ENCODE measurements around the gene FAM184A. TPM values are rescaled to one million over a fixed set of nuclear protein-coding genes. Genes with fewer than 3 reads are reported as not detected.

Gene FAM184A
- total RNA-seq, 2 donors from 2014 or later: 2.1 to 3.5 TPM

DNA sequence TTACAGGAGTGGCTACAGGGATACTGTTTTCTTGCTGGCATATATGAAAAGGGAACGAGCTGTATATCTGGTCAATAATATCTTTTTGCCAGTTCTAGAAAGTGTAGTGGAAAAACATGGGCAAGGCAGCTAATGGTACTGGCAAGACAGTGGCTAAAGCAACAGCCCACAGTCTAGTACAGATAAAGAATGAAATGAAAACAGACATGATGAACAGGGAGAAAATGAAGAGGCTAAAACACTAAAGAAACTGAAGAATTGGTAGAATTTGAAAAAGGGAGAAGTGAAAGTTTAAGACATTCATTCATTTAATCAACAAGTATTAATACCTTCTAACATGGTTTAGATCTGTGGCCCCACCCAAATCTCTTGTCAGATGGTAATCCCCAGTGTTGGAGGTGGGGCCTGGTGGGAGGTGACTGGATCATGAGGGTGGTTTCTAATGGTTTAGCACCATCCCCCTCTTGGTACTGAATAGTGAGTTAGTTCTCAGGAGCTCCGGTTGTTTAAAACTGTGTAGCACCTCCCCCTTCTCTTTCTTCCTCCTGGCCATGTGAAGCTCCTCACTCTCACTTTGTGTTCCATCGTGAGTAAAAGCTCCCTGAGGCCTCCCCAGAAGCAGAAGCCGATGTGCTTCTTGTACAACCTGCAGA, 18.1 kb downstream of the FAM184A start:
- Mint-ChIP-seq H3K4me1 (peaks cover 10% of the 10 kb centered on the region), H3K27ac (no peak overlapping the region), H3K27me3 (no peaks in the 10 kb centered on the region), H3K36me3 (ENCODE audit: low read depth) (peaks cover 2% of the 10 kb centered on the region), H3K4me3 (no peak overlapping the region)
- DNase-seq (no peak), ATAC-seq (no peak)
- H3K9me3 ChIP-seq (ENCODE audit: control insufficient read depth, low read length, poor library complexity, severe bottlenecking): no peaks in the 10 kb centered on the region

DNA sequence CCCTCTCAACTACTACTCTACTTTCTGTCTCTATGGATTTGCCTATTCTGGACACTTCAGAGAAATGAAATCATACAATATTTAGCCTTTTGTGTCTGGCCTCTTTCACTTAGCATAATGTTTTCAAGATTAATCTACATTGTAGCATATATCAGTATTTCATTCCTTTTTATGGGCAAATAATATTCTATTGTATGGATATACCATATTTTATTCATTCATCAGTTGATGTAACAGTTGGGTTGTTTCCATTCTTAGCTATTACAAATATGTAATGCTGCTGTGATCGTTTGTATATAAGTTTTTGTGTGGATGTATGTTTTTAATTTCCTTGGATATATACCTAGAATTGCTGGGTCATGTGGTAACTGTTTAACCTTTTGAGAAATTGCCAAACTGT, 23.4 kb downstream of the FAM184A start:
- peaks cover 2% of the 10 kb centered on the region for H3K36me3 Mint-ChIP-seq (ENCODE audit: low read depth)
- no peak overlapping the region for H3K27ac Mint-ChIP-seq
- no peak overlapping the region for H3K4me3 Mint-ChIP-seq
- no peaks in the 10 kb centered on the region for H3K27me3 Mint-ChIP-seq
- ATAC-seq: no peak
- peaks cover 15% of the 10 kb centered on the region for H3K4me1 Mint-ChIP-seq
- H3K9me3 ChIP-seq (ENCODE audit: control insufficient read depth, low read length, poor library complexity, severe bottlenecking): no peaks in the 10 kb centered on the region
- no peak for DNase-seq

DNA sequence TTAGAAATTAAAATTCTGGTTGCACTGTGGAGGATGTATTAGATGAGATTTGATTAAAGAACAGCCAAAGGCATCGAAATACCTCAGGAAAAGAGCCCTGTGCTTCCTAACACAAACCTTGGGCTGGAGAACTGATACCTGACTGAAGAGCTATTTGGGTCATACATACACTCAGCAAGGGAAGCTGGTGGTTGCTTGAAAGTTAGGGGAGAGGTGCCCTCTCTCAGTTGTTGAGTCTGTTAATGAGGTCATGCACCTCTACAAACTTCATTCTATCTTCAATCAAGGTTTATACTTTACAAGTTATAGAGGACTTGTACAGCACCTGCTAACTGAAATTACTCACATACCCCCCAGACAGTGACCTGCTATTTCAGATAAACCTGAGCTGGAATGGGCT, 25.5 kb downstream of the FAM184A start:
- no peaks in the 10 kb centered on the region for H3K27me3 Mint-ChIP-seq
- peak overlapping the region; percentile 7 for H3K4me3 Mint-ChIP-seq
- H3K27ac Mint-ChIP-seq: peak overlapping the region; percentile 34
- DNase-seq: no peak
- peaks cover 13% of the 10 kb centered on the region for H3K4me1 Mint-ChIP-seq
- no peaks in the 10 kb centered on the region for H3K9me3 ChIP-seq (ENCODE audit: control insufficient read depth, low read length, poor library complexity, severe bottlenecking)
- ATAC-seq: peak; percentile 75
- H3K36me3 Mint-ChIP-seq (ENCODE audit: low read depth): no peaks in the 10 kb centered on the region

DNA sequence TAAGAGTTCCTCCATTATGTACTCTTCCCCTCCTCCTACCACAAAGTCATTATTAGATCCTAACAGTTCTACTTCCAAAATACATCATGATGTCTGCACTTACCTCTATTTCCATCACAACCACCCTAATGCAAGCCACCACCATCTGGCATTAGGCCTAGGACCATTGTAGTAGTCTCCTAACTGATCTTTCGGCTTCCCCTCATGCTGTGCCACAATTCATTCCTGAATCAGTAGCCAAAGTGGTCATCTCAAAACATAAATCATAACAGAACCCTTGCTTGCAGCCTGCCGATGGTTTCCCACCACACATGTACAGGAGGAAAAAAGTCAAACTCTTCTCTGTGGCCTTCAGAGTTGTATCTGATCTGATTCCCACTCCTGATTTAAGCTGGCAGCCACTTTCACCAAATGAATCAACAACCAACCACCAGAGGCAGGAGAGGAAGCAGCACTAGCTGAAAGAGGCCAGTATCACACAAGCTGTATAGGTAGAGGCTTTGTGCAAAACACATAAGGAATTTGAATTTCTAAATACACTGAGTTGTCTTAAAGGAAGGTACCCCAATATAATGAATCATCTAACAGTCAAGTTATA, 26.1 kb downstream of the FAM184A start:
- Mint-ChIP-seq H3K27ac (no peak overlapping the region), H3K4me3 (peak overlapping the region; percentile 5), H3K4me1 (peaks cover 13% of the 10 kb centered on the region), H3K36me3 (ENCODE audit: low read depth) (no peaks in the 10 kb centered on the region), H3K27me3 (no peaks in the 10 kb centered on the region)
- peak; percentile 77 for ATAC-seq
- no peaks in the 10 kb centered on the region for H3K9me3 ChIP-seq (ENCODE audit: control insufficient read depth, low read length, poor library complexity, severe bottlenecking)
- DNase-seq: no peak

DNA sequence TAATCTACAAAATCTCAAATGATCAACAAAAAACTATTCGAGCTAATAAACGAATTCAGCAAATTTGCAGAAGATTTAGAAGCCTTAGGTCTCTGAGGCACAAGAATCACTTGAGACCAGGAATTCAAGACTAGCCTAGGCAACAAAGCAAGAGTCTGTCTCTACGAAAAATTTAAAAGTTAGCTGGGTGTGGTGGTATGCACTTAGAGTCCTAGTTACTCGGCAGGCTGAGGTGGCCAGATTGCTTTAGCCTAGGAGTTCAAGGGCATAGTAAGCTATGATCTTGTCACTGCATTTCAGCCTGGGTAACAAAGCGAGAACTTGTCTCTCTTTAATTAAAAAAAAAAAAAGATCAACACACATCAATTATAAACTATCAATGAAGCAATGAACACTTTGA, 34.2 kb downstream of the FAM184A start:
- no peaks in the 10 kb centered on the region for H3K27me3 Mint-ChIP-seq
- no peaks in the 10 kb centered on the region for H3K9me3 ChIP-seq (ENCODE audit: control insufficient read depth, low read length, poor library complexity, severe bottlenecking)
- no peak for ATAC-seq
- no peak overlapping the region for H3K27ac Mint-ChIP-seq
- H3K4me1 Mint-ChIP-seq: peaks cover 6% of the 10 kb centered on the region
- peaks cover 4% of the 10 kb centered on the region for H3K36me3 Mint-ChIP-seq (ENCODE audit: low read depth)
- DNase-seq: no peak
- H3K4me3 Mint-ChIP-seq: no peak overlapping the region

DNA sequence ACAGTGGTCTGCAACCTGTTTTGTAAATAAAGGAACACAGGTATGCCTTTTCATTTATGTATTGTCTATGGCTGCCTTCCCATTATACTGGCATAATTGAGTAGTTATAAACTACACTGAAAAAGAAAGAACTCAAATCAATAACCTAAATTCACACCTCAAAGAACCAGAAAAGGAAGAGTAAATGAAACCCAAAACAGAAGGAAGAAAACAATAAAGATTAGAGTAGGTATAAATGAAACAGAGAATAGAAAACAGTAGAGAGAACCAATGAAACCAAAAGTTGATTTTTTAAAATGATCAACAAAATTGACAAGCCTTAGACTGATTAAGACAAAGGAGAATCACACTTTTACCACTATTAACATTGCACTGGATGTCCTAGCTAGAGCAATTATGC, 34.7 kb downstream of the FAM184A start:
- H3K9me3 ChIP-seq (ENCODE audit: control insufficient read depth, low read length, poor library complexity, severe bottlenecking): no peaks in the 10 kb centered on the region
- Mint-ChIP-seq H3K4me1 (peaks cover 6% of the 10 kb centered on the region), H3K27ac (no peak overlapping the region), H3K4me3 (no peak overlapping the region), H3K36me3 (ENCODE audit: low read depth) (peaks cover 4% of the 10 kb centered on the region), H3K27me3 (no peaks in the 10 kb centered on the region)
- no peak for ATAC-seq
- no peak for DNase-seq

DNA sequence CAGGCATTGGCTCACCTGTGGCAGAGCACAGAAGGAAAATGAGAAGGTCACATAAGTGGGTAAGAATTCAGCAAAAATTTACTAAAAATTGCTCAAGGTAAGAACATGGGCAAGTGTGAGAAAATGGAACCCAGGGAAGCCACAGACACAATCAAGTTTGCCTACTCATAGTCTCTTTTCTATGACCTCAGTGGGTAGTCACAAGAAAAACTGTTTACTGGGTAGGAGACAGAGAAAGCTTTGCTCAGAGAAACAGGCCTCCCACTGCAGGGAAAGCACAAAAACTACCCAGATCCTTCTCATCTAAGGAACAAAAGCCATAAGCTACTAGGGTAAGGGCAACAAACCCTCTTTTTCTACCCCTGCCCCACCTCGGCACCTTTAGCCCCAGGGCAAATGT, 35.2 kb downstream of the FAM184A start:
- H3K27ac Mint-ChIP-seq: no peak overlapping the region
- peaks cover 6% of the 10 kb centered on the region for H3K4me1 Mint-ChIP-seq
- no peaks in the 10 kb centered on the region for H3K27me3 Mint-ChIP-seq
- no peak overlapping the region for H3K4me3 Mint-ChIP-seq
- peaks cover 4% of the 10 kb centered on the region for H3K36me3 Mint-ChIP-seq (ENCODE audit: low read depth)
- DNase-seq: no peak
- ATAC-seq: no peak
- H3K9me3 ChIP-seq (ENCODE audit: control insufficient read depth, low read length, poor library complexity, severe bottlenecking): no peaks in the 10 kb centered on the region

DNA sequence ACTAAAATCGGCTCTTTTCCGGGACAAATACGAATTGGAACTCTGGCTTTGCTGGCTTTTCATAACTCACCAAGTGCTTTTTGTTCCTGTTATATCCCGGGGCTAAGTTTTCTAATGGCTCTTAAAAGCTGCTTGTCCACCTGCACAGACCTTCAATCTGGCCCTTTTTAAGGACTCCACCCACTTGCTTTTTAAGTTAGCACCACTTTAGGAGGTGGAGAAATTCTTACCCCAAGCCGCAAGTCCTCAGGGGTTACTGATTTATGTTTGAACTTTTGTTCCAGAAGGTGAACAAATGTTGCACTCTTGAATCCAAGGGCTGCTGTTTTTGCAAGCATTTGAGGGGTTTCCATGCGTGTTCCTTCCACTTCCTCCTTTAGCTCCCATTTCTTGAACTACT, 37.8 kb downstream of the FAM184A start:
- Mint-ChIP-seq H3K27ac (no peak overlapping the region), H3K4me3 (no peak overlapping the region), H3K27me3 (no peaks in the 10 kb centered on the region), H3K36me3 (ENCODE audit: low read depth) (peaks cover 4% of the 10 kb centered on the region), H3K4me1 (peaks cover 6% of the 10 kb centered on the region)
- H3K9me3 ChIP-seq (ENCODE audit: control insufficient read depth, low read length, poor library complexity, severe bottlenecking): no peaks in the 10 kb centered on the region
- no peak for DNase-seq
- no peak for ATAC-seq

DNA sequence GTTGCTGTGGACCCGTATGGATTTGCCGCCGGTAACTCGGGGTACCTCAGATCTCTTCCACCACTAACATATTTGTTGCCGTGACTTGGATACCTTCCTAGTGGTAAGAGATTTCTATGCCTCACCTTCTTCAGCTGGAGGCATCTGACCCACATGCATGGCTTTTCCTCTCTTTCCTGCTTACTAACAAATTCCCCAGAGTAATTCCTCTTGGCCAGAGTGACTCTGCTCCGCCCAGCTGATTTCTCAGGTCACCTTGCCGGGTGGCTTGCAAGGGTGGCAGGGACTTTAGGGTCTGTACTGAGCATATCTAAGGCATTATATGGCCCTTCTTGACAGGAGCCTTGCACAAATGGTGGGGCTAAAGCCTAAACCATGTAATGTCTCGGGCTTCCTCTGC, 38.2 kb downstream of the FAM184A start:
- no peak overlapping the region for H3K27ac Mint-ChIP-seq
- H3K4me3 Mint-ChIP-seq: no peak overlapping the region
- ATAC-seq: no peak
- H3K9me3 ChIP-seq (ENCODE audit: control insufficient read depth, low read length, poor library complexity, severe bottlenecking): no peaks in the 10 kb centered on the region
- no peak for DNase-seq
- no peaks in the 10 kb centered on the region for H3K27me3 Mint-ChIP-seq
- H3K36me3 Mint-ChIP-seq (ENCODE audit: low read depth): peaks cover 4% of the 10 kb centered on the region
- H3K4me1 Mint-ChIP-seq: peaks cover 3% of the 10 kb centered on the region

DNA sequence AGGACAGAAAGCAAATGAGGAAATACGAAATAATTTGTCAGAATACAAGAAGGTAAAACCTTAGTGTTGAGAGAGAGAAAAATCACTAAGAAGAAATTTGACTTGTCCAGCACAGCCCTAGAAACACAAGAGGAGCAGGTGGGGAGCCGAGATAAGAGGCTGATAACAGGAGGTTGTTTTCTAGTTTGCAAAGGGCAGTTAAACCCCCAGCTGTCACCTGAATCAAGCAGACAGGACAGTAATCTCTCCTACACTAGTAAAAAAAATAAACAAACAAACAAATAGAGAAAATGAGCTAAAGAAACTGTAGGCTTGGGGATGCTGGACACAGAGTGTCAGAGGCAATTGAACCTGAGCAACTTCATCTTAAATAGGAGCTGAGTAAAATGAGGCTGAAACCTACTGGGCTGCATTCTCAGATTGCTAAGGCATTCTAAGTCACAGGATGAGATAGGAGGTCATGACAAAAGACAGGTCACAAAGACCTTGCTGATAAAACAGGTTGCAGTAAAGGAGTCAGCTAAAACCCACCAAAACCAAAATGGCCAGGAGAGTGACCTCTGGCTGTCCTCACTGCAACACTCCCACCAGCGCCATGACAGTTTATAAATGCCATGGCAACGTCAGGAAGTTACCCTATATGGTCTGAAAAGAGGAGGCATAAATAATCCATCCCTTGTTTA, 40.4 kb downstream of the FAM184A start:
- no peaks in the 10 kb centered on the region for H3K27me3 Mint-ChIP-seq
- no peak overlapping the region for H3K4me3 Mint-ChIP-seq
- DNase-seq (no peak), ATAC-seq (no peak)
- no peaks in the 10 kb centered on the region for H3K36me3 Mint-ChIP-seq (ENCODE audit: low read depth)
- no peaks in the 10 kb centered on the region for H3K9me3 ChIP-seq (ENCODE audit: control insufficient read depth, low read length, poor library complexity, severe bottlenecking)
- no peak overlapping the region for H3K27ac Mint-ChIP-seq
- no peaks in the 10 kb centered on the region for H3K4me1 Mint-ChIP-seq

DNA sequence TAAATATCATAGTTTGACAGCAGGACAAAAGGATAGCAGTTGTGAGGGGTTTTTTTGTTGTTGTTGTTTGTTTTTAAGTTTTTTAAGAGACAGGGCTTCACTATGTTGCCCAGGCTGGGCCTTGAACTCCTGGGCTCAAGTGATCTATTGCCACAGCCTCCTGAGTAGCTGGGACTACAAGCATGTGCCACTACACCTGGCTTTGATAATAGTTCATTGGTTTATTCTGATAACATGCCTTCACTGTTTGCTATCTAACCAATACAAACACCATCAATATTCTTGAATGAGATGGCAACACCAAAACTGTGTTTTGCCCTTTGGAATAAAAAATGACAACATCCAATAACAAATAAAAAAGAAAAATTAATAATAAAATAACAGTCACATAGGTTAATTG, 41.2 kb downstream of the FAM184A start:
- ATAC-seq: no peak
- H3K4me1 Mint-ChIP-seq: no peaks in the 10 kb centered on the region
- H3K9me3 ChIP-seq (ENCODE audit: control insufficient read depth, low read length, poor library complexity, severe bottlenecking): no peaks in the 10 kb centered on the region
- no peak overlapping the region for H3K27ac Mint-ChIP-seq
- no peaks in the 10 kb centered on the region for H3K36me3 Mint-ChIP-seq (ENCODE audit: low read depth)
- DNase-seq: no peak
- no peaks in the 10 kb centered on the region for H3K27me3 Mint-ChIP-seq
- H3K4me3 Mint-ChIP-seq: no peak overlapping the region

DNA sequence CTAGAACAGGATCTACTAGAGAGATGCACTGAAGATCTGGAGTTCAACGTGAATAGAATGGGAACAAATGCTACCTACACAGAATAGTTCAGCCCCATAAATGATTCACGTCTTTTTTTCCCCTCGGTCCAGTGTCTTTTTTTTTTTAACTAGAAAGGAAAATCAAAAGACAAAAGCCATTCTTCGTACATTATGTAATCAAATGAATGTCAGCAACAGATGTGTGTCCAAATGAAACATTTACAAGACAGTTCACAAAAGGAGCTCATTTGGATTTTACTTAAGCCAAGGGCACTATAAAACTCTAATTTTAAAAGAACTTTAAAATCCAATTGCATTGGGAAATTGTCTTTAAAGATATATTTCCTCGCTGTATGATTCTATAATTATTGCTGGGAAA, 42.4 kb downstream of the FAM184A start:
- Mint-ChIP-seq H3K27ac (no peak overlapping the region), H3K27me3 (no peaks in the 10 kb centered on the region), H3K4me3 (no peak overlapping the region), H3K4me1 (no peaks in the 10 kb centered on the region), H3K36me3 (ENCODE audit: low read depth) (no peaks in the 10 kb centered on the region)
- ATAC-seq: no peak
- no peaks in the 10 kb centered on the region for H3K9me3 ChIP-seq (ENCODE audit: control insufficient read depth, low read length, poor library complexity, severe bottlenecking)
- no peak for DNase-seq

DNA sequence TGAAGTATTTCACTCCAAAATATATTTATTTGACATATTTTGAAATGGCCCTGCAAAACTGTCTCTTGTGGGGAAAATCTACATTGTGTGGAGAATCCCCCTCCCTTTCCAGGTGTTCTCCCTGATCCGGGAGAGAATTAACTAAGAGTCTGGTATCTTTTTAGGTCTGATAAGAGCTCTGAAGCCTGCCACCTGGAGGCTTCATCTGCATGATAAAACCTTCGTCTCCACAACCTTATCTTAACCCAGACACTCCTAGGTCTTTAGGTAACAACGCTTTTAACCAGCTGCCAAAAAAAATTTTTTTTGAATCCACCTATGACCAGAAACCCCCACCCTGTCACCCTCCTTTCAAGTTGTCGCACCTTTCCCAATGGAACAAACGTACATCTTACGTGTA, 43.0 kb downstream of the FAM184A start:
- H3K9me3 ChIP-seq (ENCODE audit: control insufficient read depth, low read length, poor library complexity, severe bottlenecking): no peaks in the 10 kb centered on the region
- Mint-ChIP-seq H3K27me3 (no peaks in the 10 kb centered on the region), H3K4me3 (no peak overlapping the region), H3K4me1 (no peaks in the 10 kb centered on the region), H3K36me3 (ENCODE audit: low read depth) (no peaks in the 10 kb centered on the region), H3K27ac (no peak overlapping the region)
- ATAC-seq (no peak), DNase-seq (no peak)
